Fibroblast of skin of right quadriceps (primary cell): ENCODE data around the gene PPL.

Source experiments
- DNase-seq: peaks from one replicate; pipeline ENCODE4 v3.0.0-alpha.2; 2013

PPL gene

GRCh38 chr16:4884972-4885874 is 51.7 kb downstream of the PPL start:
- DNase-seq, result no peak

GRCh38 chr16:4884209-4884608 is 52.7 kb downstream of the PPL start:
- no peak for DNase-seq

GRCh38 chr16:4883501-4883900 is 53.4 kb downstream of the PPL start:
- no peak for DNase-seq

- peak; percentile 53 for DNase-seq
Observed at GRCh38 chr16:4882633-4883285, 54.2 kb downstream of the PPL start.

- DNase-seq, result peak; percentile 56
Observed at GRCh38 chr16:4882000-4882632, 54.8 kb downstream of the PPL start.

GRCh38 chr16:4880006-4880580 is 56.9 kb downstream of the PPL start:
- no peak for DNase-seq

GRCh38 chr16:4879049-4879448 is 57.9 kb downstream of the PPL start:
- DNase-seq, result no peak

GRCh38 chr16:4877380-4877685 is 59.6 kb downstream of the PPL start:
- DNase-seq, result no peak

GRCh38 chr16:4876646-4877379 is 60.1 kb downstream of the PPL start:
- DNase-seq, result no peak

GRCh38 chr16:4874666-4875065 is 62.3 kb downstream of the PPL start:
- no peak for DNase-seq

- DNase-seq, result no peak
Observed at GRCh38 chr16:4873091-4873490, 63.9 kb downstream of the PPL start.

- no peak for DNase-seq
Observed at GRCh38 chr16:4871071-4871470, 65.9 kb downstream of the PPL start.

- no peak for DNase-seq
Observed at GRCh38 chr16:4870138-4870671, 66.7 kb downstream of the PPL start.

GRCh38 chr16:4869147-4869805 is 67.7 kb downstream of the PPL start:
- DNase-seq, result no peak

- DNase-seq, result no peak
Observed at GRCh38 chr16:4868535-4868934, 68.4 kb downstream of the PPL start.

- DNase-seq, result no peak
Observed at GRCh38 chr16:4868026-4868425, 68.9 kb downstream of the PPL start.

GRCh38 chr16:4866586-4866985 is 70.4 kb downstream of the PPL start:
- no peak for DNase-seq

GRCh38 chr16:4865231-4865860 is 71.6 kb downstream of the PPL start:
- DNase-seq, result no peak

- DNase-seq, result no peak
Observed at GRCh38 chr16:4864728-4865127, 72.2 kb downstream of the PPL start.

- no peak for DNase-seq
Observed at GRCh38 chr16:4862639-4863038, 74.3 kb downstream of the PPL start.

GRCh38 chr16:4860727-4861342 is 76.1 kb downstream of the PPL start:
- DNase-seq, result no peak
